IMR-90 (cell line): ENCODE results near the gene RNF181. TPM values are rescaled to one million over a fixed set of nuclear protein-coding genes. Genes with fewer than 3 reads are reported as not detected.

ENCODE experiments used
- ATAC-seq: fragments of 200-7000 bp; cut with Tn5 transposase; 2 replicates; pipeline ENCODE4 v1.9.1; 2020; ENCODE audit warnings: low read depth, mild to moderate bottlenecking, moderate library complexity
- BruUV-seq: library from RNA; stranded (reverse); fragments of 400-500 nt; replicated peaks from 2 replicates; lab custom pipeline; 2021; lab: Mats Ljungman, UMichigan
- CTCF ChIA-PET: fragments of 300-600 bp; formaldehyde crosslinking; extraction: SDS; loops from one replicate; lab custom pipeline; 2021; ENCODE audit warnings: antibody characterized with exemption; lab: Yijun Ruan, JAX
- POLR2A ChIA-PET: fragments of 300-600 bp; sonication (Branson Sonifier 250); formaldehyde crosslinking; loops from one replicate; lab custom pipeline; 2022; ENCODE audit warnings: antibody characterized with exemption; ENCODE audit not compliant: unreplicated experiment; lab: Charles Lee
- DNase-seq: peaks from one replicate; pipeline ENCODE4 v3.0.0; 2013
- H2AFZ ChIP-seq: replicated peaks from 2 replicates; pipeline ENCODE3; 2013; ENCODE audit warnings: low read length, mild to moderate bottlenecking; ENCODE audit not compliant: poor library complexity
- H2AK5ac ChIP-seq: 2 replicates; pipeline ENCODE4 v1.6.1; 2013; ENCODE audit warnings: low read depth, low read length, inconsistent platforms
- H2AK9ac ChIP-seq: replicated peaks from 2 replicates; pipeline ENCODE3; 2013; ENCODE audit warnings: mild to moderate bottlenecking, low read depth, low read length, moderate library complexity; ENCODE audit not compliant: poor library complexity
- H2BK120ac ChIP-seq: 2 replicates; pipeline ENCODE4 v1.6.1; 2013; ENCODE audit warnings: low read depth, low read length, inconsistent platforms
- H2BK15ac ChIP-seq: 3 replicates; pipeline ENCODE4 v1.6.1; 2013; ENCODE audit warnings: low read depth, low read length, inconsistent platforms
- H2BK20ac ChIP-seq: 2 replicates; pipeline ENCODE4 v1.6.1; 2013; ENCODE audit warnings: low read depth, mild to moderate bottlenecking, inconsistent platforms, low read length, moderate library complexity
- H2BK5ac ChIP-seq: 2 replicates; pipeline ENCODE4 v1.6.1; 2013; ENCODE audit warnings: mild to moderate bottlenecking, low read depth, low read length, inconsistent platforms; ENCODE audit not compliant: poor library complexity, severe bottlenecking
- H3K14ac ChIP-seq: replicated peaks from 2 replicates; pipeline ENCODE4 v1.6.1; 2013; ENCODE audit warnings: low read depth, low read length, inconsistent platforms
- H3K18ac ChIP-seq: 2 replicates; pipeline ENCODE4 v1.6.1; 2013; ENCODE audit warnings: low read depth, low read length, control low read depth
- H3K23ac ChIP-seq: 2 replicates; pipeline ENCODE4 v1.6.1; 2013; ENCODE audit warnings: low read depth, low read length, inconsistent platforms
- H3K27ac ChIP-seq: 2 replicates; pipeline ENCODE4 v1.5.1; 2013; ENCODE audit warnings: mild to moderate bottlenecking, control low read depth, low read length; ENCODE audit not compliant: insufficient read depth
- H3K27me3 ChIP-seq: 2 replicates; pipeline ENCODE4 v1.6.1; 2013; ENCODE audit warnings: low read length; ENCODE audit not compliant: control insufficient read depth, insufficient read depth
- H3K36me3 ChIP-seq: 2 replicates; pipeline ENCODE4 v1.6.1; 2013; ENCODE audit warnings: low read length, mixed read lengths; ENCODE audit not compliant: control insufficient read depth, insufficient read depth
- H3K4ac ChIP-seq: 2 replicates; pipeline ENCODE4 v1.6.1; 2013; ENCODE audit warnings: low read depth, low read length, inconsistent platforms
- H3K4me1 ChIP-seq: 2 replicates; pipeline ENCODE4 v1.6.1; 2013; ENCODE audit warnings: low read length, mixed read lengths; ENCODE audit not compliant: control insufficient read depth, insufficient read depth
- H3K4me2 ChIP-seq: 2 replicates; pipeline ENCODE4 v1.6.1; 2013; ENCODE audit warnings: low read depth, mild to moderate bottlenecking, control low read depth, low read length, moderate library complexity
- H3K4me3 ChIP-seq: 2 replicates; pipeline ENCODE4 v1.5.1; 2013; ENCODE audit warnings: low read depth, mild to moderate bottlenecking, control low read depth, low read length, moderate library complexity; ENCODE audit not compliant: insufficient read depth
- H3K56ac ChIP-seq: 2 replicates; pipeline ENCODE4 v1.6.1; 2013; ENCODE audit warnings: low read length, inconsistent platforms; ENCODE audit not compliant: insufficient read depth; ENCODE audit errors: extremely low read depth
- H3K79me1 ChIP-seq, 2 experiments: 2 replicates each; pipeline ENCODE4 v1.6.1; 2013; ENCODE audit warnings: low read length in 2 of 2, inconsistent platforms in 1 of 2, low read depth in 1 of 2
- H3K9ac ChIP-seq: 2 replicates; pipeline ENCODE4 v1.6.1; 2013; ENCODE audit warnings: low read depth, low read length, control low read depth
- H3K9me1 ChIP-seq: 2 replicates; pipeline ENCODE4 v1.6.1; 2013; ENCODE audit warnings: low read length, inconsistent platforms; ENCODE audit not compliant: insufficient read depth
- H3K9me3 ChIP-seq: 2 replicates; pipeline ENCODE4 v1.6.1; 2013; ENCODE audit warnings: low read length; ENCODE audit not compliant: control insufficient read depth, insufficient read depth
- H4K20me1 ChIP-seq: 2 replicates; pipeline ENCODE4 v1.6.1; 2013; ENCODE audit warnings: low read length, inconsistent platforms; ENCODE audit not compliant: insufficient read depth
- H4K5ac ChIP-seq: 2 replicates; pipeline ENCODE4 v1.6.1; 2013; ENCODE audit warnings: mild to moderate bottlenecking, low read depth, low read length, control low read depth
- H4K8ac ChIP-seq, 2 experiments: 2 replicates each; pipeline ENCODE4 v1.6.1; 2013; ENCODE audit warnings: low read depth in 2 of 2, low read length in 2 of 2, control low read depth in 1 of 2, inconsistent platforms in 1 of 2
- H4K91ac ChIP-seq: 2 replicates; pipeline ENCODE4 v1.6.1; 2013; ENCODE audit warnings: low read depth, low read length, inconsistent platforms; ENCODE audit not compliant: insufficient read depth
- BHLHE40 ChIP-seq: fragments of 150-350 bp; IDR thresholded peaks from 2 replicates; pipeline ENCODE4 v1.6.1; 2016; ENCODE audit warnings: mild to moderate bottlenecking, low read depth, low read length
- CEBPB ChIP-seq: IDR thresholded peaks from 2 replicates; pipeline ENCODE4 v1.6.1; 2012; ENCODE audit warnings: low read depth, low read length, improper control_type of control experiment
- CHD1 ChIP-seq: IDR thresholded peaks from 2 replicates; pipeline ENCODE4 v1.6.1; 2012; ENCODE audit warnings: low read depth, low read length, improper control_type of control experiment
- FOS ChIP-seq: fragments of 150-350 bp; IDR thresholded peaks from 2 replicates; pipeline ENCODE4 v1.6.1; 2016; ENCODE audit warnings: low read depth, low read length
- MAZ ChIP-seq: IDR thresholded peaks from 2 replicates; pipeline ENCODE4 v1.6.1; 2012; ENCODE audit warnings: low read depth, mild to moderate bottlenecking, low read length, improper control_type of control experiment, moderate library complexity, borderline replicate concordance
- MXI1 ChIP-seq: IDR thresholded peaks from 2 replicates; pipeline ENCODE4 v1.6.1; 2012; ENCODE audit warnings: low read depth, mild to moderate bottlenecking, low read length, moderate library complexity, borderline replicate concordance
- NFE2L2 ChIP-seq: fragments of 150-350 bp; IDR thresholded peaks from 2 replicates; pipeline ENCODE4 v1.6.1; 2016; ENCODE audit warnings: low read depth, mild to moderate bottlenecking, low read length
- POLR2A ChIP-seq: IDR thresholded peaks from 2 replicates; pipeline ENCODE4 v1.6.1; 2012; ENCODE audit warnings: mild to moderate bottlenecking, low read depth, low read length
- RCOR1 ChIP-seq: IDR thresholded peaks from 2 replicates; pipeline ENCODE4 v1.6.1; 2012; ENCODE audit warnings: mild to moderate bottlenecking, low read length, improper control_type of control experiment; ENCODE audit not compliant: insufficient replicate concordance
- RFX5 ChIP-seq: IDR thresholded peaks from 2 replicates; pipeline ENCODE4 v1.8.0; 2012; ENCODE audit warnings: low read depth, mild to moderate bottlenecking, low read length, moderate library complexity
- SMC3 ChIP-seq: fragments of 150-350 bp; IDR thresholded peaks from 2 replicates; pipeline ENCODE4 v1.6.1; 2016; ENCODE audit warnings: low read depth, mild to moderate bottlenecking, antibody characterized with exemption, low read length, moderate library complexity
- WGBS, 2 experiments: methylation state at CpG; one replicate each; pipeline versions ENCODE4 v1.1.5 to v1.1.7; 2013; ENCODE audit warnings: missing lambda C conversion rate in 2 of 2; ENCODE audit not compliant: insufficient read length in 1 of 2; ENCODE audit errors: extremely low coverage in 2 of 2; 5-methylcytosine and 5-hydroxymethylcytosine counted together
- dilution Hi-C: fragments of 300-500 bp; cut with HindIII; formaldehyde crosslinking; loops from one replicate; pipeline ENCODE4 v1.14.3; 2018; ENCODE audit warnings: low sequenced_read_pairs; ENCODE audit not compliant: unreplicated experiment
- in situ Hi-C: fragments of 300-500 bp; cut with MboI; formaldehyde crosslinking; loops from 3 replicates; pipeline ENCODE4 v1.14.3; 2019; ENCODE audit warnings: low sequenced_read_pairs, inconsistent platforms, mixed read lengths
- intact Hi-C: fragments of 100-400 bp; cut with micrococcal nuclease; formaldehyde crosslinking; loops from 2 replicates; pipeline ENCODE4 v1.10.0; 2022
- polyA plus RNA-seq, 3 experiments: library from polyadenylated mRNA; depleted of rRNA; stranded (reverse); fragments of >200 nt; gene quantifications; 2 replicates each; pipeline ENCODE4 v1.2.3, GENCODE V29; 2012; ENCODE audit warnings: low replicate concordance in 1 of 3
- total RNA-seq: library from RNA; depleted of rRNA; stranded (reverse); fragments of >200 nt; gene quantifications from 2 replicates; pipeline ENCODE4 v1.2.3, GENCODE V29; 2012
- TF ChIP-seq, protein P1 (sequence below): fragments of 150-350 bp; IDR thresholded peaks from 2 replicates; pipeline ENCODE4 v1.6.1; 2016; ENCODE audit warnings: low read depth, mild to moderate bottlenecking, low read length, moderate library complexity, borderline replicate concordance
- TF ChIP-seq, protein P2 (sequence below): fragments of 150-350 bp; IDR thresholded peaks from 2 replicates; pipeline ENCODE4 v1.6.1; 2017; ENCODE audit warnings: mild to moderate bottlenecking, antibody characterized with exemption, low read length, low read depth
- TF ChIP-seq, protein P3 (sequence below): conservative IDR thresholded peaks from 2 replicates; pipeline ENCODE4 v1.5.1; 2012; ENCODE audit warnings: mild to moderate bottlenecking, low read depth, low read length, improper control_type of control experiment

The RNF181 gene
- total and polyA plus RNA-seq, 2 of the 4 experiments (the other 2 are of a cell fraction): 438 to 498 TPM

DNA sequence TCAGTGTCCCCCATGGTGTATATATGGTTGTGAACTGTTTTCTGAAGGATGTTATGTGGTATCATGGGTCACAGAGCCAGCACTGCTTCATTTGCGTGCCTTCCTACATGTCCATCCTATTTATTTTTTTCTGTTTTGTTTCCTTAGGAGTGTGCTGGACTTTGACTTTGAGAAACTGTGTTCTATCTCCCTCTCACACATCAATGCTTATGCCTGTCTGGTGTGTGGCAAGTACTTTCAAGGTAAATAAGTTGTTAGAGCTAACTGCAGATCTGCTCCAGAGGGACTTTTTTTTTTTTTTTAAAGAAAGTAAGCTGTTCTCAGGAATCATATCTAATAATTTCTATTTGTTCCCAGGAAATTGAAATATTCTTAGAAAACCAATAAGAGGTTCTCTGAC is 25.8 kb downstream of the RNF181 start:
- no TSS peak for BruUV-seq

More for the DNA sequence above, 25.8 kb downstream of the RNF181 start:
- POLR2A ChIA-PET: no interaction called here
- no peak for TF ChIP-seq RFX5
- TF ChIP-seq, protein P1, sequence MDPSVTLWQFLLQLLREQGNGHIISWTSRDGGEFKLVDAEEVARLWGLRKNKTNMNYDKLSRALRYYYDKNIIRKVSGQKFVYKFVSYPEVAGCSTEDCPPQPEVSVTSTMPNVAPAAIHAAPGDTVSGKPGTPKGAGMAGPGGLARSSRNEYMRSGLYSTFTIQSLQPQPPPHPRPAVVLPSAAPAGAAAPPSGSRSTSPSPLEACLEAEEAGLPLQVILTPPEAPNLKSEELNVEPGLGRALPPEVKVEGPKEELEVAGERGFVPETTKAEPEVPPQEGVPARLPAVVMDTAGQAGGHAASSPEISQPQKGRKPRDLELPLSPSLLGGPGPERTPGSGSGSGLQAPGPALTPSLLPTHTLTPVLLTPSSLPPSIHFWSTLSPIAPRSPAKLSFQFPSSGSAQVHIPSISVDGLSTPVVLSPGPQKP: no peak
- TF ChIP-seq NFE2L2: no peak
- TF ChIP-seq CEBPB: no peak
- TF ChIP-seq, protein P2, sequence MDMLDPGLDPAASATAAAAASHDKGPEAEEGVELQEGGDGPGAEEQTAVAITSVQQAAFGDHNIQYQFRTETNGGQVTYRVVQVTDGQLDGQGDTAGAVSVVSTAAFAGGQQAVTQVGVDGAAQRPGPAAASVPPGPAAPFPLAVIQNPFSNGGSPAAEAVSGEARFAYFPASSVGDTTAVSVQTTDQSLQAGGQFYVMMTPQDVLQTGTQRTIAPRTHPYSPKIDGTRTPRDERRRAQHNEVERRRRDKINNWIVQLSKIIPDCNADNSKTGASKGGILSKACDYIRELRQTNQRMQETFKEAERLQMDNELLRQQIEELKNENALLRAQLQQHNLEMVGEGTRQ: no peak
- no peak for TF ChIP-seq SMC3
- TF ChIP-seq FOS: no peak
- no peak for TF ChIP-seq CHD1
- no peak for TF ChIP-seq MXI1
- no peak for TF ChIP-seq POLR2A
- no peak for TF ChIP-seq MAZ
- no peak for TF ChIP-seq BHLHE40
- TF ChIP-seq, protein P3, sequence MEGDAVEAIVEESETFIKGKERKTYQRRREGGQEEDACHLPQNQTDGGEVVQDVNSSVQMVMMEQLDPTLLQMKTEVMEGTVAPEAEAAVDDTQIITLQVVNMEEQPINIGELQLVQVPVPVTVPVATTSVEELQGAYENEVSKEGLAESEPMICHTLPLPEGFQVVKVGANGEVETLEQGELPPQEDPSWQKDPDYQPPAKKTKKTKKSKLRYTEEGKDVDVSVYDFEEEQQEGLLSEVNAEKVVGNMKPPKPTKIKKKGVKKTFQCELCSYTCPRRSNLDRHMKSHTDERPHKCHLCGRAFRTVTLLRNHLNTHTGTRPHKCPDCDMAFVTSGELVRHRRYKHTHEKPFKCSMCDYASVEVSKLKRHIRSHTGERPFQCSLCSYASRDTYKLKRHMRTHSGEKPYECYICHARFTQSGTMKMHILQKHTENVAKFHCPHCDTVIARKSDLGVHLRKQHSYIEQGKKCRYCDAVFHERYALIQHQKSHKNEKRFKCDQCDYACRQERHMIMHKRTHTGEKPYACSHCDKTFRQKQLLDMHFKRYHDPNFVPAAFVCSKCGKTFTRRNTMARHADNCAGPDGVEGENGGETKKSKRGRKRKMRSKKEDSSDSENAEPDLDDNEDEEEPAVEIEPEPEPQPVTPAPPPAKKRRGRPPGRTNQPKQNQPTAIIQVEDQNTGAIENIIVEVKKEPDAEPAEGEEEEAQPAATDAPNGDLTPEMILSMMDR: no peak
- no peak for TF ChIP-seq RCOR1
- Histone ChIP-seq H3K4me2 (no peak overlapping the region), H3K9me3 (no peaks in the 10 kb centered on the region), H2BK20ac (no peak overlapping the region), H3K18ac (no peak overlapping the region), H3K36me3 (peaks cover 42% of the 10 kb centered on the region), H4K20me1 (peaks cover 9% of the 10 kb centered on the region; the same call in 1 of the 2 replicates), H4K8ac (no peak overlapping the region), H3K4me1 (peaks cover 2% of the 10 kb centered on the region; the same call in 1 of the 2 replicates), H2BK15ac (no peak overlapping the region), H3K27me3 (no peaks in the 10 kb centered on the region), H3K9me1 (peaks cover 5% of the 10 kb centered on the region), H2AK5ac (no peak overlapping the region), H4K91ac (no peak overlapping the region), H3K9ac (no peak overlapping the region), H3K23ac (no peak overlapping the region), H2AFZ (no peak overlapping the region), H3K4me3 (no peak overlapping the region), H4K5ac (no peak overlapping the region), H3K14ac (no peak overlapping the region), H3K27ac (no peak overlapping the region), H2AK9ac (no peak overlapping the region), H2BK5ac (no peak overlapping the region), H3K79me1 (peaks cover 31 to 36% of the 10 kb centered on the region in 2 experiments), H3K56ac (no peak overlapping the region), H2BK120ac (no peak overlapping the region), H3K4ac (no peak overlapping the region)
- dilution Hi-C loops (no loop called here), intact Hi-C loops (no loop called here), in situ Hi-C loops (no loop called here)
- WGBS, 2 experiments: no CpG with 5 or more reads among the region's 1 CpG
- no peak for DNase-seq
- CTCF ChIA-PET: interaction anchor here (0.7 kb wide), 1 partner anchor 14 kb away, joined by 4 read pairs; no protein-coding TSS in a partner anchor
- no peak for ATAC-seq
